Measurements from ENCODE around the gene CERK.
"Not testable (repeated sequence)": the region's sequence is repeated elsewhere in the genome, so short reads cannot be mapped to it uniquely, and the experiment has no call there.

The CERK gene, protein sequence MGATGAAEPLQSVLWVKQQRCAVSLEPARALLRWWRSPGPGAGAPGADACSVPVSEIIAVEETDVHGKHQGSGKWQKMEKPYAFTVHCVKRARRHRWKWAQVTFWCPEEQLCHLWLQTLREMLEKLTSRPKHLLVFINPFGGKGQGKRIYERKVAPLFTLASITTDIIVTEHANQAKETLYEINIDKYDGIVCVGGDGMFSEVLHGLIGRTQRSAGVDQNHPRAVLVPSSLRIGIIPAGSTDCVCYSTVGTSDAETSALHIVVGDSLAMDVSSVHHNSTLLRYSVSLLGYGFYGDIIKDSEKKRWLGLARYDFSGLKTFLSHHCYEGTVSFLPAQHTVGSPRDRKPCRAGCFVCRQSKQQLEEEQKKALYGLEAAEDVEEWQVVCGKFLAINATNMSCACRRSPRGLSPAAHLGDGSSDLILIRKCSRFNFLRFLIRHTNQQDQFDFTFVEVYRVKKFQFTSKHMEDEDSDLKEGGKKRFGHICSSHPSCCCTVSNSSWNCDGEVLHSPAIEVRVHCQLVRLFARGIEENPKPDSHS

DNA sequence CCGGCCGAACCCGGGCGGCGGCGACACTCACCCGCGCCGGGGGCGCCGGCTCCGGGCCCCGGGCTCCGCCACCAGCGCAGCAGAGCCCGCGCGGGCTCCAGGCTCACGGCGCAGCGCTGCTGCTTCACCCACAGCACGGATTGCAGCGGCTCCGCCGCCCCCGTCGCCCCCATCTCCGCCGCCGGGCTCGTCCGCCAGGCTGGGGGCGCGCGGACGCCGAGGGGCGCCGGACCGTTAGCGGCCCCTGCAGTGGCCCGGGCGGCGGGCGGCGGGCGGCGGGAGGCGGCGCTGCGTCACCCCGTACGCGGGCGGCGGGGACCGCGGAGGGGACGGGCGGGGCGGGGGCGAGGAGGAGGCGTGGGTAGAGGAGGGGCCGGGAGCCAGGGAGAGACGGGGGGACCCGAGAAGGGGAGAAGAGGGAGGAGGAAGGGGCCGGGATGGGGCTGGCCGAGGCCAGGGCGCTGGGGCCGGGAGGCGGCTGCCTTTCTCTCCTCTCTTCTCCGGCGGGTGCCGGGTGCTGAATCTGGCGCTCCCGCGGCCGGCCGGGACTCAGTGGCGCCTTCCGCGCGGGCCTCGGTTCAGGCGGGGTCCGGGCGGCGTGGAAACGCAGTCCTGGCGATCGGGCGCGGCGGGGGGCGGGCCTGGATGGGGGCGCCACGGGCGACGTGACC is at the start of gene CERK:
Gene CERK, minus strand, starts transcription at position 277 of the 671 bp plus-strand sequence. Its CDS starts 104 bp downstream, at position 173.
- DNase-seq = no peak

GRCh38 chr22:46783721-46784120 is 45.7 kb upstream of the CERK start:
- DNase-seq = no peak

DNA sequence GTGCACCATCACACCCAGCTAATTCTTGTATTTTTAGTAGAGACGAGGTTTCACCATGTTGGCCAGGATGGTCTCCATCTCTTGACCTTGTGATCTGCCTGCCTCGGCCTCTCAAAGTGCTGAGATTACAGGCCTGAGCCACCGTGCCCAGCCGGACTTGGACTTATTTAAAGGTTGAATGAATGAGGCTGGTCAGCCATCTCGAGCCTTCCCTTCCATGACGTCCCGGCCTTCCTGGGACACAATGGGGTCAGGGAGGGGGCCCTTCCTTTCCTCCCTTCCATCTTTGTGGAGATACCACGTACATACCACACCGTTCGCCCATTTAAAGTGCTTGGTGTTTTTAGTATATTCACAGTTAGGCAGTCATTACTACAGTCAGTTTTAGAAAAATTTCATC is 44.1 kb upstream of the CERK start:
- DNase-seq = not testable (repeated sequence)

- no peak for DNase-seq
These were observed 43.2 kb upstream of the CERK start for GRCh38 chr22:46781291-46781690.

DNA sequence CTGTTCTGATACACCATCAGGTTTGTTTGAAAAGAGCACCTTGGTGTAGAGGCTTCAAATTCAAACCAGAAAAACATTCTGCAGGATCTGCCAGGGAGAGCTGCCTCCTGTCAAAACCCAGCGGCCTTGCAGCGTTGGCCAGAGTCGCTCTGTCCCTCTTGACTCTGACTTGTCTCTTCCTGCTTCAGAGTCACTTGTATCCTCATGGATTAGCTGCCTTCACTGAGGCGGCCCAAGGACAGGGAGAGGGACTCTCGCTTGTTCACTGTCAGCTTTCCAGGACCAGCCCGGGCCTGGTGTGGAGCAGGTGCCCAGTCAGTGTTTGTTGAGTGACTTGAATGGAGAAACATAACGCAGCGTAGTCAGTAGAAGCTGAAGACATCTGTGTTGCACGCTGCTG is 42.4 kb upstream of the CERK start:
- DNase-seq = no peak

- DNase-seq = no peak
These were observed 41.6 kb upstream of the CERK start for GRCh38 chr22:46779651-46780050.

- no peak for DNase-seq
These were observed 41.0 kb upstream of the CERK start for GRCh38 chr22:46779023-46779422.

DNA sequence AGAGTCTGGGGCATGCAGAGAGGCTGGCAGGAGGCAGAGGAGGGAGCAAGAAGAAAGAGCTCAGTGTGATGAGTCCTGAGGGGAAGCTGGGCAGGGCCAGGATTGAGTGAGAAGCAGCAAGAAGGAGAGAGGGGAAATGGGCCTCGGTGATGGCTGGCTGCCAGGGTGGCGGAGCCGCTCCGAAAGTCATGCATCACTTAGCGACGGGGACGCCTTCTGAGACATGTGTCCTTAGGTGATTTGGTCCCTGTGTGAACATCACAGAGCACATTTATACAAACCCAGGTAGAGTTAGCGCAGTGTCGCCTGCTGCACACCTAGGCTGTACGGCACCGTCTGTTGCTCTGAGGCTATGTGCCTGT is 39.5 kb upstream of the CERK start:
- no peak for DNase-seq

DNA sequence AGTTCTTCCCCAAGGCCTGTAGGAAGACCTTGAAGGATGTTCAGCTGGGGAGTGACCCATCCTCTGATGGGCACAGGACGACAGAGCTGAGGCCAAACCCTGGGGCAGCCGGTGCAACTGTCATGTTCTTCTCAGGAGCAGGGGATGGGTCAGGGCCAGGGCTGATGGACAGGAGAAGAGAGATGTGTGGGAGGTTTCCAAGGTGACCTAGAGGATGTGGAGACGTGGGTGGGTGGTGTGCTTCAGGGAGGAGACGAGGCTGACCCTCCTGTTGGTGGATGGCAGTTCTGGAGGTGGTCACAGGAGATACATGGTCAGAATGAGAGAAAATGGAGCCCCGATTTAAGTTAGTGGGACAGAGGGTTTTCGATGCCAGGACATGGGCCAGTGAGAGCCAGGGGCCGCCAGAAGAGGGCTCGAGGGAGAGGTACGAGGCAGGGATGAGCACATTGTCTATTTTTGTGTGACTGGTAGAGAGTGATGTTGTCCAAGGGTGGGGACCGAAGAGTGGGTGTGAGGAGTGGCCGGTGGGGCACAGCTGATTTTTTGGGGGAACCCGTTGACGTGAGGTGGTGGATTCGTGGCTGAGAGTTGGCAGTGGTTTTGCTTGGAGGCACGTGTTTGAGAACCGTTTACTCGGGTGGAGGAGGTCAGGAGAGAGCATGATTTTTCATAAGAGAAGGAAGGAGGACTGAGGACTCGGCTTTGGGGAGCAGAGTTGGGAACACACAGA is 39.0 kb upstream of the CERK start:
- no peak for DNase-seq

DNA sequence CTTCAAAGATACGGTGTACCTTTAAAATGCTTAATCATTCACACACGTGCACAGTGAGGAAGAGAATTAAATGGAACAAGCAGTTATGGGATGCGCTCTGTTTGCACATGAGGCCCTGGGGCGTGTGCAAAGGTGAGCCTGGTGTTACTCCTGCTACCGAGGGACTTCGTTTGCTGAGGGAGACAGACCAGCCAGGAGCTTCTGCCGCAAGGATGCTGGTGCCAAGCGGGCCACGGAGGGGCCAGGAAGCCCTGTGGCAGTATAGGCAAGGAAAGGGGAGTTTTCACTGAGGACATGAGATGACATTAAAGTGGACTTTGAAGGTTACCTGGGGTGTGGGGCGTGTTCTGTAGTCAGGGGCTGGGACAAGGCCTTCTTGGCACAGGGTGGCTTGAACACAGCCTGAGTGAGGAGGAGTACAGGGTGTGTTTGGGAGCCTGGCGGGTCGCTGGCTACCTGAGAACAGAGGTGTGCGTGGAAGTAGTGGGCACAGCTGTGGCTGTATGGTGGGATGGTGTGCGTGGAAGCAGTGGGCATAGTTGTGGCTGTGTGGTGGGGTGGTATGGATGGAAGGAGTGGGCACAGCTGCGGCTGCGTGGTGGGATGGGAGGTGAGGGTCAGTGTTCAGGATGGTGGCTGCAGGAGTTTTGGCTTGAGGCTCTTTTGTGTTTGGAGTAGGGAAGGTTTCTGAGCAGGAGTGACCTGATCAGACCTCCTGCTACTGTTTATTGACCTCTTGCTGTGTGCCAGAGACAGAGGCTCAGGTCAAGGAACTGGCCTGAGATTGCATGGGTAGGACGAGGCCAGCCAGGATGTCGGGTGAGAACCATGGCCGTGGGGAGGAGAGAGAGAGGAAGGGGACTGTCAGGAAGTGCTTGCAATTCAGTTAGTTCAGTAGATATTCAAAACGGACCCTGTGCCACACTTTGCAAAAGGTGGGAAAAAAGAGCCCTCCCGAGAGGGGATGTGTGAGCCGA is 38.1 kb upstream of the CERK start:
- no peak for DNase-seq

DNA sequence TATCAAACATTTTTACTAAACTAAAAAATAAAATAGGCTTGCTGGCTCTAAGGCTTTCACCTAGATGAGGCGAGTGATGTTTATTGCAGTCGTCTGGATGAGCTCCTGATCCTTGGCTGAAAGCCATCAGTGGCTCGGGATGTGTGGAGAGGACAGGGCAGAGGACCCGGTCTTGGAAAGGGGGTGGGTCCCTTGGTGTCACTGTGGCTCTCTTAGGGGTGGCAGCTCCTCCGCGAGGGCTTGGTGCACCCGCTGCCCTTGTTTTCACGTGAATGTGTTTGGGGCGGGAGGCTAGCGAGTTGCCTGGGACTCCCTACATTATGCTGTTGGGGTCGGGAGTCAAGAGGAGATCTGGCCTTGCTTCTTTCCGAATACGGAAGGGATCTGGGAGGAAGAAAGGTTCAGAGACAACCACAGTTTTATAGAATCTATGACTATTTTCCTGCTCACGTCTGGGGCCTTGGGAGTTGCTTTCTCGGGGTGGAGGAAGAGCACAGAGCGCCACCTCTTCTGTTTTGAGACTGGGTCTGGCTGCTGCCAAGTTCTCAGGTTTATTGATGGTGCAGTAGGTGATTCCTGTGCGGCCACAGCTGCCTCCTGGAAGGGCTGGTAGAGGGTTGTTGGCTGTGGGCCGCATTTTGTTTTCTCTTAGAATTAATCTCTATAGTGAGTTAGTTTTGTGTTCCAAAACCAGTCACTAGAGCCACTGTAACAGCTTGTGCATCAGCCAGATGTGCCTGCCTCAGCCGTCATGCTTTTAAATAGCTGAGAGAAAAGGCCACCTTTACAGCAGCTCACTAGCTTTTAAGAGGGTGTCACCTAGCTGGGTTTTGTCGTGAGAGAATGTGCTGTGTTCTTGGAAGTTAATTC is 37.2 kb upstream of the CERK start:
- peak; percentile 18 for DNase-seq

DNA sequence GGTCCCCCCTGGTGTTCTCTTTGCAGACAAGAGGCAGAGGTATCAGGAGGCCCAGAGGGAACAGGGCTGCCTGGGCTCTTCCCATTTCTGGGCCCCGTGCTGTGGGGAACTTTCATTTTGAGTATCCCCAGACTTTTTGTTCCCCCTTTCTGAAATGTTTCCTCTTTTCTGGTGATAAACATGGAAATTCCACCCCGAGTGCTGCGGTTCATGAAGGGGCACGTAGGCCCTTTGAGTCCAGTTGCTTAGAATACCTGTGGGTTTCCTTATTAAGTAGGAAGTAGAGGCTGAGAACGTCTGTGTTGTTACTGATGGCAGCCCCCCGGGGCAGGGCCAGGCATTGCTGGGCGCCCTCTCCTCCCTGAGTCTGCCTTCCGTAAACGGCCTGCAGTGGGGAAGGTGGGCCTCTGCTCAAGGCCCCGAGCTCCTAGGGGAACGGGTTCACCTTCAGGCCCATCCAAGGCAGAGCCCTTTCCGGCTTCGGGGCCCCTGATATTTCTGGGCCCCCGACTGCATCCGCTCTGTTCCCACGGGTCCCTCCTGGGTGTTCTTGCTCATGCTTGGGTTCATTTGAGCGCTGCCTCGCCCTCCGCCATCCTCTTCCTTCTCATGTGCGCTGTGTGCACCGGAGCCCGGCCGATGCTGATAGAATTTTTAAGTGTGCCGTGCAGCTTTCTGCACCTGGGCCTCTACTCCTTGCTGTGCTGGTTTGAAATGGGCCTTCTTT is 36.4 kb upstream of the CERK start:
- DNase-seq = no peak

DNA sequence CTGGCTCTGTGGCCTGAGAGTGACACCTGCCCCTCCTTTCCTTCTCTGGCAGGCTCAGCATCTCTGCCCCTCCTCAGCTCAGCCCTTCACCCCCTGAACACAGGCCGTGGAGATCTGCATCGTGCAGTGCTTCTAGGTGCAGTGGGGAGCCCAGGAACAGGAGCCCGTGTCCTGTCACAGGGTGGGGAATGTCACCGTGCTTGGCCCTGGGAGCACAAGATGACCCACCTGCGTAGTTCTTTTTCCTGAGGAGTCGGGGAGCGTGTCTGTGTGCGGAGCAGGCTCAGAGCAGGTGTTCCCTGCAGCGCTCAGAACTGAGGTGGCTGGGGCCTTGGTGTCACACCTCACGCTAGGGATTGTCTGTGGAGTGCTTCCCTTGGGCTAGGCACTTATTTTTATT is 35.0 kb upstream of the CERK start:
- DNase-seq = no peak

DNA sequence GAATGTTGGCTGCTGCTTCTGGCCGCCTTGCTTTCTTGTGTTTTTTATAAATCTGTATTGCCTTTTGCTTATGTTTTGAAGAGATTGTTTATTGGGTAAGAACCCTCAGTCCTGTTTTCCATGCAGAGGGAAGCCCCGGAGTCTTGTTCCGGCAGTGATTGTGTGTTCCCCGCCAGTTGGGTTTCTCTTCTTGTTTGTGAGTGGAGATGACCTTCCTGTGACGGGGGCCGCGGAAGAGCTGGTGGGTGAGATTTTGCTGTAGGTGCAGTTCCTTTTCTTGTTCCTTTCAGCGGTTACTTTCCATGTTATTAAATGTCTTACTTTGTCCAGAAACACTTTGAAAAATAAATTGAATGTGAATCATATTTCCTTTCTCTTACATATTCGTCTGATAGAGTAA is 32.7 kb upstream of the CERK start:
- no peak for DNase-seq

GRCh38 chr22:46770151-46770641 is 32.1 kb upstream of the CERK start:
- DNase-seq = no peak

DNA sequence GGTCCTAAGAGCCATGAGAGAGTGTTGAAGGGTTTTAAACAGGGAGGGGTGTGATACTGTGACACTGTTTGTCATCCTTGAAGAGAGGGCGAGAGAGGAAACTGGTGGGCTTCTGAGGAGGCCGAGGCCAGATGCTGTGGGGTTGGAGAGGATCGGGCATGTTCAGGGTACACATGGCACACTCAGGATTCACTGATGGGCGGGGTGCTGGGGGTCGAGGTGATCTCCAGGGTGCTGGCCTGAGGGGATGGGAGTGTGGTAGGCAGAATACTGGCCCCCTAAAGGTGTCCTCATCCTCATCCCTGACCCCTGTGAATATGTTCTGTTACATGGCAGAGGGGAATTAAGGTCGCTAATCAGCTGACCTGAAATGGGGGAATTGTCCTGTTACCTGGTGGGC is 31.7 kb upstream of the CERK start:
- no peak for DNase-seq

DNA sequence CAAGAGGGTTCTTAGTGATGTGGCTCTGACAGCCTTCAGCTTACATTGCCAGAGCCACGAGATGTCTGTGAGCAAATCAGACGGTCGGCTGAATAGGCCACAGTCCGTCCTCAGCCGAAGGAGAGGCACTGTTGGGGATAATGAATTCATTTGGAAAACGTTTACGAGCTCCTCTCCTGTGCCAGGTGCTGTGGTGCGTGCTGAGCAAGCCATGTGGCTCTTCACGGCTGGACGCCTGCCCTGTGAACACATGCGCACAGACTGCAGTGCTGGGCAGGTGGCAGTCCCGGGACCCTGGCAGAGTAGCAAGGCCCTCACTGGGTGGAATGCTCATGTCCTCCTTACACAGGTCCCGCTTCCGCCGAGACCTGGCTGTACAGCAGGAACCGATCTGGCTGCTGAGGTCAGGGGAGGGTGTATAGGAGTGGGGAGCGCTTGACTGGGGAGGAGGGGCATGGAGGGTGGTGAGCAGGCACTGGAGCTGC is 31.2 kb upstream of the CERK start:
- DNase-seq = peak; percentile 71

DNA sequence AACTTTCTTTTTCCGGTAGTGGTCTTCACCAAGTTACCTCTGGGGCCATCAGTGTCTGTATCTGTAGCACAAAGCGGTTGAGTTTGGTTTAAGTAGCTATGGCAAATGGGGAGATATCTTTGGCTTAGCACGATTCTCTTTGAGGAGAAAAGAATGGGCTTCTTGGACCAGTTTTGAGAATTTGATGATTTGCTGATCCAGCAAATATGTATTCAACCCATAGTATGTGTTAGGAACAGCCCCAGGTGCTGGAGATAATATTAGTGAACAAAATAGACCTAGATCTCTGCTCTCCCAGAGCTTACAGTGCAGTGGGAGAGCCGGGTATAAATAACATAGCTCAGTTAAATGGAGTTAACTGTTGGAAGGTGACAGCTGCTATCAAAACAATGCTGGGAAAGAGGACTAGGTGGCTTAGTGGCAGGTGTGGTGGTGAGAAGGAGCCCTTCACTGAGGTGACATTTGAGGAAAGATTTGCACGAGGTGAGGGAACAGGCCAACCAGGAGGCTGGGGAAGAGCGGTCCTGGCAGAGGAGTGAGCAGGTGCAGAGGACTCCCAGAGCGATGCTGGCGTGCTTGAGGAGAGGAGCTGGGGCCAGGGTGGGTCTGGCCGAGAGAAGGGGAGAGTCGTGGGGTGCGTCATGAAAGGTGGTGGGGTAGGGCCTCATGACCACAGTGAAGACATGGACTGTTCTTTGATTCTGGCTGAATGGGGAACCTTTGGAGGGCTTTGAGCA is 29.4 kb upstream of the CERK start:
- no peak for DNase-seq

GRCh38 chr22:46766611-46767010 is 28.6 kb upstream of the CERK start:
- DNase-seq = no peak

All from NCI-H1694 treated with DMSO at 0.1 percent for 48 hours (cell line).